ENCODE results near the gene LYSMD1. TPM values are rescaled to one million over a fixed set of nuclear protein-coding genes. Genes with fewer than 3 reads are reported as not detected.
A peak's percentile ranks its signal among the peaks of the same experiment; 100 is the strongest.

The LYSMD1 gene
- polyA plus RNA-seq, 10 donors = 8.8 to 13.2 (median 11.1) TPM

GRCh38 chr1:151143057-151143435 lies 22.7 kb downstream of the LYSMD1 start:
- peak in 2 of 3 donors; percentile 46 to 51 for DNase-seq

GRCh38 chr1:151142411-151143056 lies 23.2 kb downstream of the LYSMD1 start:
- DNase-seq = peak; percentile 53 to 81 (median 63)

- no peak for DNase-seq
Measured at GRCh38 chr1:151137789-151138188, 27.9 kb downstream of the LYSMD1 start.

GRCh38 chr1:151135433-151136385 lies 30.0 kb downstream of the LYSMD1 start:
- DNase-seq = no peak

- DNase-seq = no peak
Measured at GRCh38 chr1:151134991-151135390, 30.7 kb downstream of the LYSMD1 start.

GRCh38 chr1:151134396-151134795 lies 31.3 kb downstream of the LYSMD1 start:
- no peak for DNase-seq

DNA sequence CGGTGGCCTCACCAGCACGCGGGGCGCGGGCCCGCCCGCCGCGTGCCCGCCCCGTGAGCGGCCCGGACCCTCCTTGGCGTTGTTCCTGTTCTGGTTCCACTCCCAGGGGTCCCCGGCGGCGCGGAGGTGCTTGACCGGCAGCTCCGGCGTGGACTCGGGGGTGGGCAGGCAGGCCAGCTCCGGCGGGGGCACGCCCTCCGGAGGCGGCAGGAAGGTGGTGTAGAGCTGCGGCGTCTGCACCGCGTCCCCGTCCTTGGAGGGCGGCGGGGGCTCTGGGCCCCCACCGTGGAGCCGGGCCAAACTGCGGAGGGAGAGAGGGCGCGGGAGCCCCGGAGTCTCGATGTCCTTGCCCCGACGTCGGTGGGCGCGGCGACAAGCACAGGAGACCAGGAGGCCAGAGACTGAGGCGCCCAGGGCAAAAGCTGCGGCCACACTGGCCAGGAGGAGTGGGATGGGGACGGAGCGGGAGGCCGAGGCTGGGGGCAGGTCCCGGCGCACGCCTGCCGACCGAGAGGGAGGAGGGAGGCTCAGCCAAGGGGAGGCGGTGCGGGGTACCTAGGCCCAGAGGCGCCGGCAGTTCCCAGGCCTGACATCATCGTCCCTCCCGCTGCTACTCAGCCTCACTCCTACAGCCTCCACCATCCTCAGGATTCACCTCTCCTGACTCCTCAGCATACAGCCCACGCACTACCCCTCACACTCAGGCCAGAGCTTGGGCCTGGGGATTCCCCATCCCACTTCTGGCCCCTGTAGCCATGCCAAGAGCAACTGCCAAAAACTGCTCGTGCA lies 32.5 kb downstream of the LYSMD1 start:
- DNase-seq = peak in 1 of 3 donors; percentile 64

GRCh38 chr1:151132335-151133017 lies 33.2 kb downstream of the LYSMD1 start:
- no peak for DNase-seq

GRCh38 chr1:151131701-151132334 lies 33.9 kb downstream of the LYSMD1 start:
- DNase-seq = peak in 2 of 3 donors; percentile 42 to 83

DNA sequence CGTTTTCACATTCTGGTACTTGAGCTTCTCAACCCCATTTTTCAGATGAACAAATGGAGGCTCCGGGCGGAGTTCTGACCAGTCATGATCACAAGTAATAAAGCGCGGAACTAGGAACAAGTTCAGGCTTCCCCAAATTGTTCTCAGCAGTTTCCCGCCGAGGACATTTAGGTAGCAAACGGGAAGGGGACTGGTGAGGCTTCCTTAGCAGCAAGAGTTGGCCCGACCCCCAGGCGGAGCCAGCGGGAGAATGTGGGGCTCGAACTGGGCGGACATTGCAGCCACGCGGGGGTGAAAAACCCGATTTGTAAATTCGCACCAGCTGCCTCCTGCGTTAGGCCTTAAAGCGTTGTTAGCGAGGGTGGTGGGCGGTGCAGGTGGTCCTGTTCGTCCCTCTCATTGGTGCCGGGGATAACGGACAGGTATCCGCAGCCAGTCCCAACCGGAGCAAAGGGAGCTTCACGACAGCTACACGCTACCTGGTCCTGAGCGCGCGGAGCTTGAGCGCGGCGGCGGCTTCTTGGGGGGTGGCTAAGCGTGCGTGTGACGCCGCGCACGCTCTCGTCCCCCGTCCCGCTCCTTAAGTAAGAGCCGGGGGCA lies 34.6 kb downstream of the LYSMD1 start:
- DNase-seq = peak; percentile 89 to 95 (median 90)

DNA sequence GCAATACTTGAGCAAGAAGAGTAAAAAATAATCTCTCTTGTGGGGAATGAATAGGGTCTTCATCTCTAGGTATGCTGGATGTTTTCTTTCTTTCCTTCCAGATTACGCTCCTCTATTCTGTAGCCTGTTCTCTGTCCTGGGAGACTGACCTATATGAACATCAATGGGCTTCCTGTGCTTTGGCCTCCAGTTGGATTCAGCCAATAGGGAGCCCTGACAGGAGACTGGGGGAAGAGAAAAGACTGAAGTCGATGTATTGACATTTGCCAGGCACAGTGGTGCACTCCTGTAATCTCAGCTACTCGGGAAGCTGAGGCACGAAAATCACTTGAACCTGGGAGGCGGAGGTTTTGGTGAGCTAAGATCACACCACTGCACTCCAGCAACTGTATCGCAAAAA lies 36.9 kb downstream of the LYSMD1 start:
- no peak for DNase-seq

- no peak for DNase-seq
Measured at GRCh38 chr1:151124763-151125403, 40.8 kb downstream of the LYSMD1 start.

GRCh38 chr1:151113877-151114276 lies 51.8 kb downstream of the LYSMD1 start:
- DNase-seq = no peak

Other genes with a start within 250 kb of the LYSMD1 start
- 10 to 100 TPM; 25.0 to 54.8 (median 36.6) TPM for gene SETDB1, start 239.5 kb downstream of the LYSMD1 start, polyA plus RNA-seq (ENCODE audit: insufficient read length in 10 of 10)
- 100 to 1,000 TPM in 1 of 10 donors, 10 to 100 TPM in 9; 74.1 to 107 (median 77.6) TPM for gene CERS2, start 191.1 kb downstream of the LYSMD1 start, polyA plus RNA-seq (ENCODE audit: insufficient read length in 10 of 10)
- gene ANXA9, start 183.6 kb downstream of the LYSMD1 start, polyA plus RNA-seq (ENCODE audit: insufficient read length in 10 of 10) = 1 to 10 TPM; 2.3 to 4.5 (median 2.5) TPM
- gene MINDY1, start 159.0 kb downstream of the LYSMD1 start, polyA plus RNA-seq (ENCODE audit: insufficient read length in 10 of 10) = 10 to 100 TPM; 14.8 to 22.7 (median 17.4) TPM
- 10 to 100 TPM; 22.7 to 30.9 (median 24.4) TPM for gene PRUNE1, start 157.5 kb downstream of the LYSMD1 start, polyA plus RNA-seq (ENCODE audit: insufficient read length in 10 of 10)
- 1 to 10 TPM in 2 of 10 donors, under 1 TPM in 8; 0.23 to 5.2 (median 0.83) TPM for gene BNIPL, start 129.3 kb downstream of the LYSMD1 start, polyA plus RNA-seq (ENCODE audit: insufficient read length in 10 of 10)
- gene C1orf56, start 118.2 kb downstream of the LYSMD1 start, polyA plus RNA-seq (ENCODE audit: insufficient read length in 10 of 10) = 1 to 10 TPM; 3.5 to 7.3 (median 5.4) TPM
- gene CDC42SE1, start 106.3 kb downstream of the LYSMD1 start, polyA plus RNA-seq (ENCODE audit: insufficient read length in 10 of 10) = 10 to 100 TPM; 40.2 to 68.1 (median 57.5) TPM
- gene MLLT11, start 105.5 kb downstream of the LYSMD1 start, polyA plus RNA-seq (ENCODE audit: insufficient read length in 10 of 10) = 10 to 100 TPM in 9 of 10 donors, 1 to 10 TPM in 1; 9.6 to 19.4 (median 14.1) TPM
- gene GABPB2, start 95.1 kb downstream of the LYSMD1 start, polyA plus RNA-seq (ENCODE audit: insufficient read length in 10 of 10) = 1 to 10 TPM; 3.6 to 7.4 (median 5.7) TPM
- gene SEMA6C, start 19.3 kb downstream of the LYSMD1 start, polyA plus RNA-seq (ENCODE audit: insufficient read length in 10 of 10) = 100 to 1,000 TPM in 1 of 10 donors, 10 to 100 TPM in 9; 49.3 to 113 (median 78.5) TPM
- 1 to 10 TPM; 1.3 to 2.7 (median 2.2) TPM for gene TNFAIP8L2, start 9.3 kb downstream of the LYSMD1 start, polyA plus RNA-seq (ENCODE audit: insufficient read length in 10 of 10)
- 10 to 100 TPM; 30.1 to 41.2 (median 37.1) TPM for gene SCNM1, start 242 bp upstream of the LYSMD1 start, polyA plus RNA-seq (ENCODE audit: insufficient read length in 10 of 10)
- gene TMOD4, start 10.1 kb upstream of the LYSMD1 start, polyA plus RNA-seq (ENCODE audit: insufficient read length in 10 of 10) = 10 to 100 TPM in 9 of 10 donors, 1 to 10 TPM in 1; 8.0 to 53.2 (median 26.8) TPM
- 10 to 100 TPM; 40.9 to 53.7 (median 45.4) TPM for gene VPS72, start 24.3 kb upstream of the LYSMD1 start, polyA plus RNA-seq (ENCODE audit: insufficient read length in 10 of 10)
- 10 to 100 TPM; 31.2 to 50.0 (median 40.4) TPM for gene PIP5K1A, start 32.6 kb upstream of the LYSMD1 start, polyA plus RNA-seq (ENCODE audit: insufficient read length in 10 of 10)
- gene PSMD4, start 88.8 kb upstream of the LYSMD1 start, polyA plus RNA-seq (ENCODE audit: insufficient read length in 10 of 10) = 100 to 1,000 TPM; 105 to 122 (median 112) TPM
- gene ZNF687, start 116.4 kb upstream of the LYSMD1 start, polyA plus RNA-seq (ENCODE audit: insufficient read length in 10 of 10) = 10 to 100 TPM in 9 of 10 donors, 1 to 10 TPM in 1; 9.3 to 12.6 (median 11.6) TPM
- gene PI4KB, start 161.5 kb upstream of the LYSMD1 start, polyA plus RNA-seq (ENCODE audit: insufficient read length in 10 of 10) = 10 to 100 TPM; 37.4 to 57.5 (median 46.2) TPM
- 10 to 100 TPM; 18.7 to 28.0 (median 24.6) TPM for gene RFX5, start 181.3 kb upstream of the LYSMD1 start, polyA plus RNA-seq (ENCODE audit: insufficient read length in 10 of 10)
- 10 to 100 TPM; 23.7 to 49.4 (median 34.3) TPM for gene SELENBP1, start 206.8 kb upstream of the LYSMD1 start, polyA plus RNA-seq (ENCODE audit: insufficient read length in 10 of 10)
- gene PSMB4, start 233.7 kb upstream of the LYSMD1 start, polyA plus RNA-seq (ENCODE audit: insufficient read length in 10 of 10) = 100 to 1,000 TPM; 141 to 200 (median 162) TPM